GM06990 (cell line): ENCODE measurements around the gene CHST13.

Experiments
- DNase-seq: peaks from one replicate; pipeline ENCODE4 v3.0.0-alpha.2; 2011; ENCODE audit not compliant: insufficient read length; ENCODE audit errors: extremely low read depth
- H3K27me3 ChIP-seq: replicated peaks from 2 replicates; pipeline ENCODE4 v1.6.0; 2011; ENCODE audit warnings: low read length; ENCODE audit not compliant: control insufficient read depth, insufficient read depth
- H3K36me3 ChIP-seq: 2 replicates; pipeline ENCODE4 v1.5.1; 2011; ENCODE audit warnings: low read length; ENCODE audit not compliant: control insufficient read depth, insufficient read depth
- H3K4me3 ChIP-seq: replicated peaks from 2 replicates; pipeline ENCODE4 v1.5.1; 2011; ENCODE audit warnings: low read depth, mild to moderate bottlenecking, control low read depth, low read length
- CTCF ChIP-seq: IDR thresholded peaks from 2 replicates; pipeline ENCODE4 v1.5.1; 2011; ENCODE audit warnings: low read length, control low read depth, mild to moderate bottlenecking, inconsistent platforms; ENCODE audit not compliant: insufficient read depth, poor library complexity, severe bottlenecking

CHST13 gene

GRCh38 chr3:126554560-126555525 lies 30.9 kb downstream of the CHST13 start:
- peaks cover 1% of the 10 kb centered on the region; the same call in 1 of the 2 replicates for H3K27me3 ChIP-seq
- H3K36me3 ChIP-seq, result no peaks in the 10 kb centered on the region
- DNase-seq, result no peak
- TF ChIP-seq CTCF, result no peak
- no peak overlapping the region for H3K4me3 ChIP-seq

GRCh38 chr3:126555795-126556636 lies 32.1 kb downstream of the CHST13 start:
- no peaks in the 10 kb centered on the region for H3K36me3 ChIP-seq
- H3K27me3 ChIP-seq, result peaks cover 1% of the 10 kb centered on the region
- DNase-seq, result no peak
- H3K4me3 ChIP-seq, result no peak overlapping the region
- no peak for TF ChIP-seq CTCF

- Histone ChIP-seq H3K36me3 (no peaks in the 10 kb centered on the region), H3K27me3 (peaks cover 1% of the 10 kb centered on the region), H3K4me3 (no peak overlapping the region)
- no peak for DNase-seq
- no peak for TF ChIP-seq CTCF
Measured at GRCh38 chr3:126556637-126557414, 32.9 kb downstream of the CHST13 start.

GRCh38 chr3:126557415-126557745 lies 33.4 kb downstream of the CHST13 start:
- no peak for TF ChIP-seq CTCF
- Histone ChIP-seq H3K27me3 (peaks cover 1% of the 10 kb centered on the region), H3K36me3 (no peaks in the 10 kb centered on the region), H3K4me3 (no peak overlapping the region)
- no peak for DNase-seq

GRCh38 chr3:126557761-126558160 lies 33.8 kb downstream of the CHST13 start:
- Histone ChIP-seq H3K36me3 (no peaks in the 10 kb centered on the region), H3K4me3 (no peak overlapping the region), H3K27me3 (peaks cover 1% of the 10 kb centered on the region)
- DNase-seq, result no peak
- no peak for TF ChIP-seq CTCF
